Naive thymus-derived CD4-positive, alpha-beta T cell (primary cell): ENCODE results near the gene THSD4. TPM values are rescaled to one million over a fixed set of nuclear protein-coding genes. Genes with fewer than 3 reads are reported as not detected.

Source experiments
- ATAC-seq: fragments of 150-1000 bp; cut with Tn5 transposase; 2 replicates; pipeline ENCODE4 v1.10.0; 2021; ENCODE audit warnings: mild to moderate bottlenecking, moderate library complexity
- CTCF ChIA-PET: fragments of 350-600 bp; sonication (Branson Sonifier 250); formaldehyde crosslinking; loops from one replicate; lab custom pipeline; 2021; ENCODE audit warnings: antibody characterized with exemption; lab: Charles Lee
- POLR2A ChIA-PET: fragments of 350-600 bp; sonication (Branson Sonifier 250); formaldehyde crosslinking; loops from one replicate; lab custom pipeline; 2021; ENCODE audit warnings: antibody characterized with exemption, inconsistent platforms; lab: Charles Lee
- DNase-seq, 9 donors: peaks; one replicate each; pipeline versions ENCODE4 v3.0.0 to v3.0.0-alpha.2; 2020 to 2022; ENCODE audit warnings: mixed read lengths in 1 of 9
- H3K27ac ChIP-seq: one replicate; pipeline ENCODE4 v1.7.0; 2013; ENCODE audit warnings: mild to moderate bottlenecking, low read depth, low read length, moderate library complexity
- H3K27me3 ChIP-seq, 2 donors: one replicate each; pipeline ENCODE4 v1.7.0; 2013; ENCODE audit warnings: low read length in 2 of 2, mild to moderate bottlenecking in 2 of 2, moderate library complexity in 2 of 2; ENCODE audit not compliant: control insufficient read depth in 2 of 2, insufficient read depth in 2 of 2
- H3K36me3 ChIP-seq, 3 experiments: 1 replicate in 2 of 3; 2 replicates in 1 of 3; pipeline ENCODE4 v1.7.0; 2013; ENCODE audit warnings: low read length in 3 of 3, mild to moderate bottlenecking in 3 of 3, moderate library complexity in 1 of 3; ENCODE audit not compliant: insufficient read depth in 3 of 3, control insufficient read depth in 2 of 3
- H3K4me1 ChIP-seq, 2 donors: one replicate each; pipeline ENCODE4 v1.7.0; 2013; ENCODE audit warnings: low read length in 2 of 2, mild to moderate bottlenecking in 2 of 2, moderate library complexity in 1 of 2; ENCODE audit not compliant: control insufficient read depth in 2 of 2, insufficient read depth in 2 of 2
- H3K4me3 ChIP-seq: 2 replicates; pipeline ENCODE4 v1.7.0; 2013; ENCODE audit warnings: mild to moderate bottlenecking, low read length
- H3K9me3 ChIP-seq, 3 experiments: 1 replicate in 2 of 3; 2 replicates in 1 of 3; pipeline ENCODE4 v1.7.0; 2013; ENCODE audit warnings: low read length in 3 of 3; ENCODE audit not compliant: control insufficient read depth in 2 of 3
- H3K27ac Mint-ChIP-seq, 9 donors: one replicate each; pipeline ENCODE4 v1.8.0; 2020 to 2022; ENCODE audit warnings: mixed read lengths in 9 of 9, mild to moderate bottlenecking in 8 of 9, moderate library complexity in 5 of 9, inconsistent platforms in 2 of 9
- H3K27me3 Mint-ChIP-seq, 5 donors: one replicate each; pipeline ENCODE4 v1.8.0; 2021 to 2022; ENCODE audit warnings: mixed read lengths in 5 of 5, mild to moderate bottlenecking in 1 of 5
- H3K36me3 Mint-ChIP-seq, 5 donors: one replicate each; pipeline ENCODE4 v1.8.0; 2020 to 2022; ENCODE audit warnings: mixed read lengths in 5 of 5, mild to moderate bottlenecking in 3 of 5, inconsistent platforms in 1 of 5
- H3K4me1 Mint-ChIP-seq, 7 donors: one replicate each; pipeline ENCODE4 v1.8.0; 2020 to 2022; ENCODE audit warnings: mixed read lengths in 7 of 7, mild to moderate bottlenecking in 3 of 7, inconsistent platforms in 1 of 7
- H3K4me3 Mint-ChIP-seq, 10 donors: one replicate each; pipeline ENCODE4 v1.8.0; 2020 to 2022; ENCODE audit warnings: mild to moderate bottlenecking in 10 of 10, mixed read lengths in 10 of 10, moderate library complexity in 6 of 10, inconsistent platforms in 2 of 10
- H3K9me3 Mint-ChIP-seq, 11 donors: one replicate each; pipeline ENCODE4 v1.8.0; 2020 to 2022; ENCODE audit warnings: mixed read lengths in 11 of 11, mild to moderate bottlenecking in 4 of 11, inconsistent platforms in 1 of 11, moderate library complexity in 1 of 11
- intact Hi-C, 2 donors: fragments of 100-400 bp; cut with micrococcal nuclease; formaldehyde crosslinking; loops; one replicate each; pipeline ENCODE4 v1.15.1; 2023
- polyA plus RNA-seq, 2 donors: library from polyadenylated mRNA; unstranded; fragments of 300-500 nt; fragmentation: Illumina TruSeq; gene quantifications; one replicate each; pipeline ENCODE4 v1.2.3, GENCODE V29; 2021
- total RNA-seq, 6 experiments: library from RNA in 5 of 6; stranded (reverse) in 5 of 6; gene quantifications; 1 replicate in 5 of 6; 2 replicates in 1 of 6; pipeline ENCODE4 v1.2.3 and lab custom pipeline; 2021 to 2026

THSD4 gene
- total and polyA plus RNA-seq, 7 experiments from 2014 or later, result not detected

GRCh38 chr15:71646767-71647486 is 531.7 kb downstream of the THSD4 start:
- Mint-ChIP-seq H3K9me3 (peaks cover 0 to 7% (median 2%) of the 10 kb centered on the region in 11 donors), H3K27me3 (peaks cover 9 to 18% (median 12%) of the 10 kb centered on the region in 5 donors), H3K4me3 (no peak overlapping the region), H3K36me3 (no peaks in the 10 kb centered on the region), H3K27ac (no peak overlapping the region), H3K4me1 (no peaks in the 10 kb centered on the region)
- no peak overlapping the region for H3K27ac ChIP-seq
- ATAC-seq, result no peak
- no peak overlapping the region for H3K4me3 ChIP-seq
- no peaks in the 10 kb centered on the region for H3K4me1 ChIP-seq
- H3K27me3 ChIP-seq, result peaks cover 0 to 4% of the 10 kb centered on the region in 2 donors
- DNase-seq, result no peak
- intact Hi-C loops, result no loop called here
- ChIA-PET CTCF (no interaction called here), POLR2A (no interaction called here)
- no peaks in the 10 kb centered on the region for H3K9me3 ChIP-seq
- no peaks in the 10 kb centered on the region for H3K36me3 ChIP-seq

DNA sequence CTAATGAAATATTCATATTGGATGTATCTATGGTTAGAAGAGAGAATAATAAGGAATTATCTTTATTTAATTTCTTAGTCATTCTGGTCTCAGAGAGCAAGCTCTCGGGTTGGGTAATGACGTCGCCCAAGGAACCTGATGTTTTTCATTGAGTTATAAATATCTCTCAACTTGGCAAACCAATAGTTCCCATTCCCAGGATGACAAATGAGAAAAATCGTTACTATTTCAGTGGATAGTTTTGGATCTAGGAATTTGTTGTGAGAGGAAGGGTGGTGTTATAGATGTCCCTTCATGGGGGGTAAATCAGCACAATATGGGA is 532.2 kb downstream of the THSD4 start:
- ChIA-PET CTCF (no interaction called here), POLR2A (no interaction called here)
- Mint-ChIP-seq H3K36me3 (no peaks in the 10 kb centered on the region), H3K27ac (no peak overlapping the region), H3K4me1 (no peaks in the 10 kb centered on the region), H3K4me3 (no peak overlapping the region), H3K9me3 (peaks cover 0 to 7% (median 2%) of the 10 kb centered on the region in 11 donors), H3K27me3 (peaks cover 9 to 16% (median 10%) of the 10 kb centered on the region in 5 donors)
- H3K27ac ChIP-seq, result no peak overlapping the region
- intact Hi-C loops, result no loop called here
- no peaks in the 10 kb centered on the region for H3K4me1 ChIP-seq
- DNase-seq (no peak), ATAC-seq (no peak)
- no peaks in the 10 kb centered on the region for H3K36me3 ChIP-seq
- H3K27me3 ChIP-seq, result peaks cover 0 to 4% of the 10 kb centered on the region in 2 donors
- H3K4me3 ChIP-seq, result no peak overlapping the region
- H3K9me3 ChIP-seq, result no peaks in the 10 kb centered on the region

- Mint-ChIP-seq H3K27ac (no peak overlapping the region), H3K36me3 (no peaks in the 10 kb centered on the region), H3K4me3 (no peak overlapping the region), H3K9me3 (peaks cover 0 to 7% (median 2%) of the 10 kb centered on the region in 11 donors), H3K27me3 (peaks cover 9 to 16% (median 14%) of the 10 kb centered on the region in 5 donors), H3K4me1 (no peaks in the 10 kb centered on the region)
- Histone ChIP-seq H3K27ac (no peak overlapping the region), H3K27me3 (peaks cover 0 to 4% of the 10 kb centered on the region in 2 donors), H3K36me3 (no peaks in the 10 kb centered on the region), H3K9me3 (no peaks in the 10 kb centered on the region), H3K4me3 (no peak overlapping the region), H3K4me1 (no peaks in the 10 kb centered on the region)
- intact Hi-C loops, result no loop called here
- no peak for ATAC-seq
- ChIA-PET CTCF (no interaction called here), POLR2A (no interaction called here)
- DNase-seq, result no peak
These were observed 532.8 kb downstream of the THSD4 start for GRCh38 chr15:71648095-71648494.

- Mint-ChIP-seq H3K9me3 (peaks cover 0 to 7% (median 2%) of the 10 kb centered on the region in 11 donors), H3K4me1 (no peaks in the 10 kb centered on the region), H3K27me3 (peaks cover 4 to 19% (median 14%) of the 10 kb centered on the region in 5 donors), H3K4me3 (no peak overlapping the region), H3K27ac (no peak overlapping the region), H3K36me3 (no peaks in the 10 kb centered on the region)
- ChIA-PET CTCF (no interaction called here), POLR2A (no interaction called here)
- Histone ChIP-seq H3K27me3 (peaks cover 0 to 4% of the 10 kb centered on the region in 2 donors), H3K36me3 (no peaks in the 10 kb centered on the region), H3K27ac (no peak overlapping the region), H3K4me3 (no peak overlapping the region), H3K4me1 (no peaks in the 10 kb centered on the region), H3K9me3 (no peaks in the 10 kb centered on the region)
- intact Hi-C loops, result no loop called here
- DNase-seq (no peak), ATAC-seq (no peak)
These were observed 534.6 kb downstream of the THSD4 start for GRCh38 chr15:71649894-71650293.

DNA sequence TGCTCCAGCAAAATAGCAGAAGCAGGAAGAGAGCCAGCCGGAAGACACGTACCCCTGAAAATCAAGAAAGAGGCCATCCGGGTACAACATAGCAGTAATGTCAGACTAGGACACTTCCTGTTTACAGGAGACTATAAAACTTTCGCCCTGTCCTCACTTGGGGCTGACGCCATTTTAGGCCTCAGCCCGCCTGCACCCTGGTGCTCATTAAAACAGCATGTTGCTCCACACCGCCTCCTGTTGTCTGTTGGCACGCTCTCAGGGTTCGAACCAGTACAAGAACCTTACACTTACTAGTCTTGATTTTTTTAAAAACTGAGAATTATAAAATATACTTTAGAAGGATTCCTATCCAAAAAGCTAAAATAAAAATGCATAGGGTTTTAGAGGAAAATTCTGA is 535.3 kb downstream of the THSD4 start:
- H3K27ac Mint-ChIP-seq, result no peak overlapping the region
- intact Hi-C loops, result no loop called here
- ATAC-seq, result no peak
- no peak for DNase-seq
- peaks cover 0 to 4% of the 10 kb centered on the region in 2 donors for H3K27me3 ChIP-seq
- CTCF ChIA-PET, result no interaction called here
- H3K36me3 ChIP-seq, result no peaks in the 10 kb centered on the region
- H3K4me3 ChIP-seq, result no peak overlapping the region
- no peaks in the 10 kb centered on the region for H3K9me3 ChIP-seq
- H3K9me3 Mint-ChIP-seq, result peaks cover 0 to 6% (median 2%) of the 10 kb centered on the region in 11 donors
- POLR2A ChIA-PET, result no interaction called here
- no peaks in the 10 kb centered on the region for H3K36me3 Mint-ChIP-seq
- no peak overlapping the region for H3K27ac ChIP-seq
- H3K4me1 ChIP-seq, result no peaks in the 10 kb centered on the region
- H3K4me1 Mint-ChIP-seq, result no peaks in the 10 kb centered on the region
- H3K4me3 Mint-ChIP-seq, result no peak overlapping the region
- H3K27me3 Mint-ChIP-seq, result peaks cover 10 to 19% (median 14%) of the 10 kb centered on the region in 5 donors

DNA sequence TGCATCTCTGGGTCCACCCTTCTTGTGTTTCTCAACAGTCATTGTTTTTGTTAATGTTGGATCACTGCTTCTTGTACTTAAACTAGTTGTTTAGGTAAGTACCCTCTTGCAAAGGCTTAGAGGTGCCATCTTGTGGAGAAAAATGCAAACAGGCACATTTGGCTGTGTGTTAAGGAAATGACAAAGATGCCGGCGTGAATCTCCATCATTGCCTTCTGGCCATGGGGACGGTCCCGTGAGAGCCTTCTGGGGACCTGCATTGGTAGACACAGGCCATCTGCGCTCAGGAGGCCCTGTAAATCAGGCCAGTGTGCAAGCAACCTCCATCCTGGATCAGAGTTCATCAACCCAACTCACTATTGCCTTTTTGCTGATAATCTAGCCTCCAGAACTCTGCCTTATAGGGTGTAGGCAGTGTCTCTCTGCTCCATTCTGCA is 536.5 kb downstream of the THSD4 start:
- Mint-ChIP-seq H3K9me3 (peaks cover 0 to 2% (median 0%) of the 10 kb centered on the region in 11 donors), H3K36me3 (no peaks in the 10 kb centered on the region), H3K27me3 (peaks cover 7 to 16% (median 10%) of the 10 kb centered on the region in 5 donors), H3K27ac (no peak overlapping the region), H3K4me3 (no peak overlapping the region), H3K4me1 (no peaks in the 10 kb centered on the region)
- H3K9me3 ChIP-seq, result no peaks in the 10 kb centered on the region
- H3K36me3 ChIP-seq, result no peaks in the 10 kb centered on the region
- DNase-seq (no peak), ATAC-seq (no peak)
- H3K27me3 ChIP-seq, result peaks cover 0 to 4% of the 10 kb centered on the region in 2 donors
- ChIA-PET POLR2A (no interaction called here), CTCF (no interaction called here)
- no peak overlapping the region for H3K4me3 ChIP-seq
- intact Hi-C loops, result no loop called here
- no peaks in the 10 kb centered on the region for H3K4me1 ChIP-seq
- no peak overlapping the region for H3K27ac ChIP-seq
